ENCODE measurements around the gene TMEM145. TPM values are rescaled to one million over a fixed set of nuclear protein-coding genes. Genes with fewer than 3 reads are reported as not detected.
A peak's percentile ranks its signal among the peaks of the same experiment; 100 is the strongest.

The TMEM145 gene
- total and polyA plus RNA-seq, 7 donors, result 0.21 to 2.5 (median 0.54) TPM; not detected in 1

DNA sequence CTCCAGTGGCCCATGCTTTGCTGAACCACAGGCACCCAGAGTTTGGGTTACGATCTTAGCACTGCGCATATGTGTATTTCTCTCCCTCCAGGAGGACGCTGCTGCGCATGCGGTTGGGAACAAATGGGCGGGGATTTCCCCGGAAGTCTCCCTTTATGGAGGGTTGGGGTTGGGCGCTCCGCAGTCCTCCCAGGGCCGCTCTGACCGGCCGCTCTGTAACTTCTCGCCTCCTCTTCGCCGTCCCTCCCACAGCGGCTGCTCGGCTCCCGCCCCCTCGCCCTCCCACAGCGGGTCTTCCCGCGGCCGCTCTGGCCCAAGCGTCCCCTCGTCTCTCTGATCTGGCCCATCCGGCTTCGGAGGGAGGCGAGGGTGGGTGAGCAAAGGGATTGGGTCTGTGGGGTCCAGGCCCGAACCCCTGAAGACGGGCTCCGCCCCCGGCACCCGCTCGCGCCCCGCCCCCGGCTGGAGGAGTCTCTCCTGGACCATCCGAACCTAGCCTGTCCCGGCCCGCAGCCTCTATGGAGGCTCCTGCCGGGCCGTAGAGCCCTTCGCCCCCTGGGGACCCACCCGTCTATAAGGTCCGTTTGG is 12.3 kb downstream of the TMEM145 start, which contains the start of gene MEGF8:
TSS of gene MEGF8 (plus strand) at position 328 of the 588 bp plus-strand sequence. CDS start 609 bp downstream, outside the sequence.
- H3K27ac ChIP-seq, result peak within 1 kb of the TSS; percentile 77
- ATAC-seq (peak; percentile 97), DNase-seq (peak; percentile 97 to 99)
- peaks cover 0 to 22% (median 14%) of the 10 kb centered on the region in 3 donors for H3K27me3 ChIP-seq (ENCODE audit: insufficient read depth in 3 of 3, low read length in 2 of 3)
- intact Hi-C loops (cut with DNase I), result loop anchor here in 1 of 2 donors (5.0 kb wide), 1 partner anchor 193 kb away; the partner anchor contains the start of gene POU2F2
- no peaks in the 10 kb centered on the region for H3K9me3 ChIP-seq
- no peaks in the 10 kb centered on the region for H3K36me3 ChIP-seq (ENCODE audit: insufficient read depth in 1 of 2, low read depth in 1 of 2)
- no peak for TF ChIP-seq CTCF (IDR thresholded peaks at IDR 0.05)
- peaks cover 17% of the 10 kb centered on the region for H3K4me1 ChIP-seq
- H3K4me3 ChIP-seq, result peak within 1 kb of the TSS; percentile 91
- 0 to 1% (median 1%) methylated on average over 45 of the region's 45 CpGs for WGBS, 3 donors

GRCh38 chr19:42325896-42326771 is 13.0 kb downstream of the TMEM145 start:
- peak; percentile 9 for TF ChIP-seq CTCF (IDR thresholded peaks at IDR 0.05)

DNA sequence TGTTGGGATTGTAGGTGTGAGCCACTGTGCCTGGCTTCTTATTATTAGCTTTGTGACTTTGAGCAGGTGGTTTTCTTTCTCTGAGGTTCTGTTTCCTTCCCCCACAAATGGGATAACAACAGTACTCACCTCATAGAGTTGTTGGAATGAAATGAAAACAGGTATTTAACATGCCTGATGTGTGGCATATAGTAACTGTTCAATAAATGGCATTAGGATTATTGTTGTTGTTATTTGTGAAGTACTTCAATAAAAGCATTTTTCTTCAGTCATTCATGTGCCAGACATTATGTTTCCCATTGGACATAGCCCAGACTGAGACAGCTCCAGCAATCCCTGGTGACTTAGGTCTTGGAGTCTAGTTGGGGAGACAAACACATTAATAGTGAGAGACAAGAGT is 13.9 kb downstream of the TMEM145 start:
- no peak overlapping the region for H3K27ac ChIP-seq
- peaks cover 17% of the 10 kb centered on the region for H3K4me1 ChIP-seq
- TF ChIP-seq CTCF (IDR thresholded peaks at IDR 0.05), result no peak
- DNase-seq, result no peak
- no peaks in the 10 kb centered on the region for H3K36me3 ChIP-seq (ENCODE audit: insufficient read depth in 1 of 2, low read depth in 1 of 2)
- intact Hi-C loops (cut with DNase I), result loop anchor here in 1 of 2 donors (5.0 kb wide), 1 partner anchor 195 kb away; the partner anchor contains the start of gene POU2F2
- peaks cover 0 to 22% (median 14%) of the 10 kb centered on the region in 3 donors for H3K27me3 ChIP-seq (ENCODE audit: insufficient read depth in 3 of 3, low read length in 2 of 3)
- H3K9me3 ChIP-seq, result no peaks in the 10 kb centered on the region
- peak overlapping the region; percentile 91 for H3K4me3 ChIP-seq
- ATAC-seq, result no peak

More at GRCh38 chr19:42325896-42326771, 13.0 kb downstream of the TMEM145 start:
- peaks cover 17% of the 10 kb centered on the region for H3K4me1 ChIP-seq
- H3K4me3 ChIP-seq, result peak overlapping the region; percentile 91
- H3K27me3 ChIP-seq (ENCODE audit: insufficient read depth in 3 of 3, low read length in 2 of 3), result peaks cover 0 to 22% (median 14%) of the 10 kb centered on the region in 3 donors
- intact Hi-C loops (cut with DNase I), result loop anchor here in 1 of 2 donors (5.0 kb wide), 1 partner anchor 194 kb away; the partner anchor contains the start of gene POU2F2
- ATAC-seq, result peak; percentile 21 to 46 (median 29)
- WGBS, 3 donors, result 2 to 4% (median 4%) methylated on average over 37 of the region's 37 CpGs
- no peaks in the 10 kb centered on the region for H3K9me3 ChIP-seq
- peak overlapping the region; percentile 77 for H3K27ac ChIP-seq
- no peaks in the 10 kb centered on the region for H3K36me3 ChIP-seq (ENCODE audit: insufficient read depth in 1 of 2, low read depth in 1 of 2)
- peak; percentile 41 to 68 for DNase-seq

DNA sequence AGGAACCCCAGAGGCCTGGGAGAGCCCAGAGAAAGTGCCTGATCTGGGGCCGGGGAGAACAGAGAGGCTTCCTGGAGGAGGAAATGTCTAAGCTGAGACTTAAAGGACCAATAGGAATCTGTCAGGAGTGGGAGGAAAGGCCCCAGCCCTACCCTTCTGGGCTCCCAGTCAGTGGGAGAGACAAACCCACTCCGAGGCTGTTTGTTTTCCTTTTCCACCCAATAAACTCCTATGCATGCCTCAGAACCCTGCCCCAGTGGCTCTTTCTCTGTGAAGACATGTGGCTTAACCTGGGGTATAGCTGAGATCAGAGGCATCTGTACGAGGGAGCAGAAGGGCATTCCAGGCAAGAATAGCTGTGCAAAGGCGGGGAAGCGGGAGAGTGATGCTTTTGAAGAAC is 14.3 kb downstream of the TMEM145 start:
- ATAC-seq (no peak), DNase-seq (no peak)
- Histone ChIP-seq H3K4me1 (peaks cover 17% of the 10 kb centered on the region), H3K27ac (no peak overlapping the region), H3K27me3 (ENCODE audit: insufficient read depth in 3 of 3, low read length in 2 of 3) (peaks cover 0 to 22% (median 14%) of the 10 kb centered on the region in 3 donors), H3K36me3 (ENCODE audit: insufficient read depth in 1 of 2, low read depth in 1 of 2) (no peaks in the 10 kb centered on the region), H3K4me3 (peak overlapping the region; percentile 91), H3K9me3 (no peaks in the 10 kb centered on the region)
- TF ChIP-seq CTCF (IDR thresholded peaks at IDR 0.05), result no peak
- intact Hi-C loops (cut with DNase I), result loop anchor here in 1 of 2 donors (5.0 kb wide), 1 partner anchor 195 kb away; the partner anchor contains the start of gene POU2F2
- WGBS, 3 donors, result 76 to 88% (median 84%) methylated on average over 5 of the region's 5 CpGs
